ENCODE data around the gene PPP2R5D. TPM values are rescaled to one million over a fixed set of nuclear protein-coding genes. Genes with fewer than 3 reads are reported as not detected.

Gene PPP2R5D
- polyA plus RNA-seq, 3 donors from 2014 or later: 17.1 to 29.9 (median 17.7) TPM

GRCh38 chr6:42969431-42969830 lies 14.9 kb upstream of the PPP2R5D start:
- H3K4me3 Mint-ChIP-seq: no peak overlapping the region
- no peak for DNase-seq
- H3K36me3 Mint-ChIP-seq: peaks cover 0 to 6% (median 0%) of the 10 kb centered on the region in 3 donors
- no peak overlapping the region for H3K27ac Mint-ChIP-seq
- no peaks in the 10 kb centered on the region for H3K9me3 Mint-ChIP-seq
- H3K4me1 Mint-ChIP-seq: peaks cover 3 to 4% of the 10 kb centered on the region in 2 donors
- H3K27me3 Mint-ChIP-seq (ENCODE audit: low read depth in 3 of 3): peaks cover 0 to 3% (median 0%) of the 10 kb centered on the region in 3 donors

- Mint-ChIP-seq H3K27me3 (ENCODE audit: low read depth in 3 of 3) (peaks cover 0 to 3% (median 0%) of the 10 kb centered on the region in 3 donors), H3K27ac (no peak overlapping the region), H3K4me1 (peaks cover 3 to 4% of the 10 kb centered on the region in 2 donors), H3K36me3 (peaks cover 0 to under 1% (median 0%) of the 10 kb centered on the region in 3 donors), H3K4me3 (no peak overlapping the region), H3K9me3 (no peaks in the 10 kb centered on the region)
- DNase-seq: no peak
Measured at GRCh38 chr6:42969934-42970333, 14.4 kb upstream of the PPP2R5D start.

DNA sequence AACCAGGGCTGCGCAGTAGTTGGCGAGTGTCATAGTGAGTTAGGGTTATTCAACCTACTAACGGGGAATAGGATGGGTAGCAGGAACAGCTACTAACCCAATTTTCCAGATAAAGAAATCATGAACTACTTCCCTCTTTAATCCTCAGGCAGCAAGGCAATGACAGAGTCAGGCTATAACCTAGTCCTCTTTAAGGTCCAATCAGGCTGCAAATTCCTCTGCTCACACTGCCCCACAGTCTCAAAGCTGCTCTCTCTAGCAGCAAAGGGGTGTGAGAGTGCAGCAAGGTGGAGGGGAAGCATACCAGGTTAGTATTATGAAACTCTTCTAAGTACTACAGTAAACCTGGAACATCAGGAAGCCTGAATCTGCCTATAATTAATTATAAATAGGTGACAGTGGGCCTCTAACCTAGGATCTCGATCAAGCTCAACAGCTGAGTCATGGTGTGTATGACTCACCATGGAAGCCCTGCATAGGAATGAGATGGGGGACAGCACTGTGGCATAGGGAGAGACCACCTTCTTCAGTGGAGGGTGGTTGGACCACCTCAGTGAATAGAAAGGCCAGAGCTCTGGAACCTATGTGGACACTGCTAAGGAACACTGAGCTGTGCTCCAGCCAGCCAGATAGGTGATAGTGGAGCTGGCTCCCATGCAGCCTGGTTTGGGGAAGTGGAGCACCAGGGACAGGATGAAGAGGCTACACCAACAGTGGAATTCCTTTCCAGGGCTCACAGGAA lies 13.3 kb upstream of the PPP2R5D start:
- Mint-ChIP-seq H3K27me3 (ENCODE audit: low read depth in 3 of 3) (peaks cover 0 to 1% (median 0%) of the 10 kb centered on the region in 3 donors), H3K4me1 (peaks cover 4 to 5% of the 10 kb centered on the region in 2 donors), H3K36me3 (no peaks in the 10 kb centered on the region), H3K4me3 (no peak overlapping the region), H3K27ac (peak overlapping the region in 2 of 6 donors; percentile 25 to 27), H3K9me3 (no peaks in the 10 kb centered on the region)
- no peak for DNase-seq

GRCh38 chr6:42971746-42972327 lies 12.5 kb upstream of the PPP2R5D start:
- peaks cover 11 to 12% of the 10 kb centered on the region in 2 donors for H3K4me1 Mint-ChIP-seq
- no peaks in the 10 kb centered on the region for H3K27me3 Mint-ChIP-seq (ENCODE audit: low read depth in 3 of 3)
- DNase-seq: no peak
- H3K36me3 Mint-ChIP-seq: peaks cover 0 to 2% (median 1%) of the 10 kb centered on the region in 3 donors
- H3K4me3 Mint-ChIP-seq: no peak overlapping the region
- peak overlapping the region in 3 of 6 donors; percentile 25 to 45 (median 27) for H3K27ac Mint-ChIP-seq
- no peaks in the 10 kb centered on the region for H3K9me3 Mint-ChIP-seq

DNA sequence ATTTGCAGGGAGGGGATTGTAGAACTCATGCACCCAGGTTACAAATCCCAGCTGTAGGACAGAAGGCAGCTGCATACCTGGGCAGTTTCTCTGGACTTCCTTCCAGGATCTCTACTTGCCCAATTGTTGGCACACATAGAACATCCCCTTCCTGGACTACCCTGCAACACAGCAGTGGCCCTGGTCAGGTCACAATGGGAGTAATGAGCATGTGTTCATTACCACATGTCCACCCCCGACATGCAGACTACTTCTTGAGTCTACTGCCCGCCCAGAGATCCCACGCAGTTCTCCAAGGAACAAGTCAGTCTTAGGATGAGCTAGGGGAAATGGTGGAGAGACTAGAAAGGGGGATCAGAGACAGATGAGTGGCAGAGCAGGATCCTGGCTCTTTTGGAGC lies 10.4 kb upstream of the PPP2R5D start:
- H3K27ac Mint-ChIP-seq: peak overlapping the region in 5 of 6 donors; percentile 12 to 86 (median 46)
- peaks cover 0 to 4% (median 4%) of the 10 kb centered on the region in 3 donors for H3K36me3 Mint-ChIP-seq
- DNase-seq: no peak
- no peak overlapping the region for H3K4me3 Mint-ChIP-seq
- peaks cover 22 to 23% of the 10 kb centered on the region in 2 donors for H3K4me1 Mint-ChIP-seq
- peaks cover under 1% of the 10 kb centered on the region in 3 donors for H3K27me3 Mint-ChIP-seq (ENCODE audit: low read depth in 3 of 3)
- no peaks in the 10 kb centered on the region for H3K9me3 Mint-ChIP-seq

DNA sequence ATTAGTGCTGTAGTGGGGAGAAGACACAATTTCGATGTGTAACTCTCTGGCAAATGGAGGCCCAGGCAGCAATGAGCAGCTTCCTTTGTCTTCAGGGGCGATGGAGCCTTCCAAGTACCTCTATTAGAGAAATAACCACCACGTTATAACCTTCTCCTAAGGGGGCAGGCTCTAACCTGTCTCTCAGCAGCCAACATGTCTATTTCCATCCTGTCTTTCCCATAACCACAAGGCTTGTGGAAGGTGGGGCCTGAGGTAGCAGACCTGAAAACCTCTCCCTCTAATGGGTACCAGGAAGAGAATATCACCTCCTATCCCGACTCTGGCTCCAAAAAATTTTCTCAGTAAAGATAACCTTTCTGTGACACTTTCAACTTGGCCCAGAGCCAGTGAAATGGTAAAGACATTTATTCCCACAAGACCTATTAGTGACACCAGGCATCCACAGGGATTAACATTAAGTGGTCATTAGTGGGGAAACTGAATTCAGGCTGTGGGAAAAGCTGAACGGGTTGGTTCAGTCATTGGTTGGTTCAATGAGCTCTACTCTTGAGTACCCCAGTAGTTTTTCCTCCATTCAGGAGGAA lies 9.4 kb upstream of the PPP2R5D start:
- DNase-seq: no peak
- no peak overlapping the region for H3K4me3 Mint-ChIP-seq
- peaks cover 3 to 8% (median 4%) of the 10 kb centered on the region in 3 donors for H3K27me3 Mint-ChIP-seq (ENCODE audit: low read depth in 3 of 3)
- peaks cover 33% of the 10 kb centered on the region in 2 donors for H3K4me1 Mint-ChIP-seq
- peak overlapping the region in 1 of 6 donors; percentile 68 for H3K27ac Mint-ChIP-seq
- peaks cover 0 to 4% (median 4%) of the 10 kb centered on the region in 3 donors for H3K36me3 Mint-ChIP-seq
- H3K9me3 Mint-ChIP-seq: no peaks in the 10 kb centered on the region

DNA sequence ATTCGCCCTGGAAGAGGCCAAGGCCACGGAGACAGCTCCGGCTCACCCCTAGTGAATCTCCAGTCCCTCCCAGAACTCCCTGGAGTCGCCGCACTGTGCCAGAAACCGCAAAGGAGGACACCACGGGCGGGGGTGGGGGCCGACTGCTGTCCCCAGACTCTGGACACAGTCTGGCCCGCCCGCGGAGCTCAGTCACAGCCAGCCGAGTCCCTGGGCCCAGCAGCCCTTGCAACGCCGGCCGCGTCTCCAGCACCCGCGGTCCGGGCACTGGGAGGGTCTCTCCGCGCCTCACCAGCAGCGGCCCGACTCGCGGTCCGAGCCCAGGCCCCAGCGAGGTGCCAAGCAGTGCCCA lies 5.9 kb upstream of the PPP2R5D start:
- Mint-ChIP-seq H3K4me3 (peak overlapping the region; percentile 77 to 87 (median 85)), H3K27ac (peak overlapping the region; percentile 86 to 98 (median 92)), H3K9me3 (no peaks in the 10 kb centered on the region), H3K4me1 (peaks cover 35 to 44% of the 10 kb centered on the region in 2 donors), H3K36me3 (peaks cover 0 to 4% (median 4%) of the 10 kb centered on the region in 3 donors), H3K27me3 (ENCODE audit: low read depth in 3 of 3) (peaks cover 3 to 8% (median 6%) of the 10 kb centered on the region in 3 donors)
- no peak for DNase-seq

DNA sequence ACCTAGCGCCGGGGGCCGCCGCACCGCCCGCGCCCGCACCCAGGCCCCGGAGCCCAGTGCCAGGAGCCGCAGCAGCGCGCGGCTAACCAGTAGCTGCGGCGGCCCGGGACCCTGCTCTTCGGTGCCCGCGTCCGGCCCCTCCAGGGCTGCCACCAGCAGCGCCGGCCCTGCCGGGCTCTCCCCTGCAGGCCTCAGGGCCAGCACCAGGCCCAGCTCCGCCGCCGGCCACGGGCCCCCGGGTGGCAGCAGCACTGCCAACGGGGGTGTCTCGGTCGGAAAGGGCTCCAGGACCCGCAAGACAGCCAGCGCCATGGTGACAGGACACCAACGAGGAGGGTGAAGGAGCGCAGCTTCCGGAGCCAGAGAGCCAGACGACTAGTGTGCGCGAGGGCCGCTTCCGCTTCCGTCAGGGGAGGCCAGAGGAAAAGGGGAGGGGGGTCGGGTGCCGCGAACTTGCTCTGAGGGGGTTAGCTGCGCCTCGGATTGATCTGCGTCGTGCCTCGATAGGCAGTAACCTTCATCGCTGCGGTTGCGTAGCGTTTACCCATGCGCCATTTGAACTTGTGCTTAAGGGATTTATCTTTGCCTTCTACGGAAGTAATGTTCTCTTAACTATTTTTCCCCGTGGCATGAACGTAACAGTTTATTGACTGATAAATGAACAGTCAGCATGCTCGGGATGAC lies 5.4 kb upstream of the PPP2R5D start, which contains the start of gene PEX6:
Gene PEX6 (minus strand): TSS at position 343 of the 684 bp plus-strand sequence. CDS start 31 bp downstream, at position 312.
- no peaks in the 10 kb centered on the region for H3K9me3 Mint-ChIP-seq
- H3K4me3 Mint-ChIP-seq: peak within 1 kb of the TSS; percentile 89 to 97 (median 96)
- peak; percentile 89 to 91 (median 90) for DNase-seq
- peaks cover 37 to 46% of the 10 kb centered on the region in 2 donors for H3K4me1 Mint-ChIP-seq
- peak within 1 kb of the TSS; percentile 94 to 99 (median 98) for H3K27ac Mint-ChIP-seq
- peaks cover 0 to 4% (median 4%) of the 10 kb centered on the region in 3 donors for H3K36me3 Mint-ChIP-seq
- peaks cover 3 to 10% (median 6%) of the 10 kb centered on the region in 3 donors for H3K27me3 Mint-ChIP-seq (ENCODE audit: low read depth in 3 of 3)

DNA sequence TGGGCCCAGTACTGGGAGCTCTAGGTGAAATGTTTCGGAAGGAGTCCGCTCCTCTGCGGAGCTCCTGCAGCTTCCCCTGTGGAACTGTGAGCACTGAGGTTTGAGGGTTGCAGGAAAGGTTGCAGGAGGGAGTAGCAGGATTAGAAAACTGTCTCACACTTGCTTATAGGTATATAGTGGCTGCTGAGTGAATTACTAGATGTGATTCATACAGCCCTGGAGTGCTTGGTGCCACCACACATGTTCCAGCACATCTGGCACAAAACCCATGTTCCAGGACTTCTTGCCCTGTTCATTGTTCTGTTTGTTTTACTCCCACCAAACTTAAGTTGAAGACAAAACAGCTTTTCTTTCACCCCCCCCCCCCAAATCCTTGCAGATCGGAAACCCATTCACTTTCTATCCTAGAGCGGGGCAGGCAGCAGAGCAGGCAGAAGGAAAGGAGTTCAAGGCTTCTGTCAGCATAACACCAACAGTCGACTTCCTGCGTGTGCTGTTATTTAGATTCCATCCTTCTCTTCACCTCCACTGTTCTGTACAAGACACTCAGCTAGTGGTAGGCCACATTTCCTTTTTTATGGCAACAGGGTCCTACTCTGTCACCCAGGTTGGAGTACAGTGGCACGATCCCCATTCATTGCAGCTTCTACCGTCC lies 4.7 kb upstream of the PPP2R5D start:
- H3K4me3 Mint-ChIP-seq: peak overlapping the region; percentile 89 to 97 (median 96)
- H3K9me3 Mint-ChIP-seq: no peaks in the 10 kb centered on the region
- peaks cover 3 to 13% (median 6%) of the 10 kb centered on the region in 3 donors for H3K27me3 Mint-ChIP-seq (ENCODE audit: low read depth in 3 of 3)
- no peak for DNase-seq
- peaks cover 40 to 50% of the 10 kb centered on the region in 2 donors for H3K4me1 Mint-ChIP-seq
- H3K27ac Mint-ChIP-seq: peak overlapping the region; percentile 94 to 99 (median 97)
- H3K36me3 Mint-ChIP-seq: peaks cover 0 to 4% (median 4%) of the 10 kb centered on the region in 3 donors

GRCh38 chr6:42981836-42982235 lies 2.5 kb upstream of the PPP2R5D start:
- peaks cover 0 to 2% (median 2%) of the 10 kb centered on the region in 3 donors for H3K36me3 Mint-ChIP-seq
- no peaks in the 10 kb centered on the region for H3K9me3 Mint-ChIP-seq
- peaks cover 54 to 62% of the 10 kb centered on the region in 2 donors for H3K4me1 Mint-ChIP-seq
- DNase-seq: no peak
- H3K27ac Mint-ChIP-seq: peak overlapping the region; percentile 3 to 93 (median 43)
- peaks cover 3 to 13% (median 6%) of the 10 kb centered on the region in 3 donors for H3K27me3 Mint-ChIP-seq (ENCODE audit: low read depth in 3 of 3)
- H3K4me3 Mint-ChIP-seq: peak overlapping the region in 1 of 5 donors; percentile 5

DNA sequence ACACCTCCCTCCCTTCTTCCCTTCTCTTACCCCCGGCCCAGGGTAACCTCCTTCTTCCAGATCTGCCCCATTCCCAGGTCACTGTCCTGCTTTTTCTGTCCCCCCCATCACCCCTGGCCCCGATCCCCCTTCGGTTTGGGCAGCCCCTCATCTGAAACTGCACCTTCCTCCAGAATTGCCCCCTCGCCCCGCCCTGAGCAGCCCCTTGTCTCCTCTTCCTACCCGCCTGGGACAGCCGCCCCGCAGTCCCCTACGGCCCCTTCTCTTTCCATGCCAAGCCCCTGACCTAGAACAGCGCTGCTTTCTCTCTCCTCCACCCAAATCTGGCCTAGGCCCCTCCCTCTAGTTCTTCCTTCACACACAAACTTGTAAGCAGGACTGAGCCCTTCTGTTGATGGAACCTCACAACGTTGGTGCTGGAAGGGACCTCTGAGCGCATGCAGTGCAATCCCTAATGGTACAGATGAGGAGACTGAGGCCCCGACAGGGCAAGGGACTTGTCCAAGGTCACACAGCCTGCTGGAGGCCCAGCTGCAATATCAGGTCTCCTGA lies 630 bp downstream of the PPP2R5D start:
- H3K4me1 Mint-ChIP-seq: peaks cover 46 to 57% of the 10 kb centered on the region in 2 donors
- peaks cover 0 to 7% (median under 1%) of the 10 kb centered on the region in 3 donors for H3K36me3 Mint-ChIP-seq
- peak overlapping the region; percentile 55 to 97 (median 91) for H3K27ac Mint-ChIP-seq
- no peaks in the 10 kb centered on the region for H3K9me3 Mint-ChIP-seq
- no peak for DNase-seq
- H3K27me3 Mint-ChIP-seq (ENCODE audit: low read depth in 3 of 3): peaks cover 0 to 5% (median 2%) of the 10 kb centered on the region in 3 donors
- peak overlapping the region; percentile 77 to 90 (median 85) for H3K4me3 Mint-ChIP-seq

DNA sequence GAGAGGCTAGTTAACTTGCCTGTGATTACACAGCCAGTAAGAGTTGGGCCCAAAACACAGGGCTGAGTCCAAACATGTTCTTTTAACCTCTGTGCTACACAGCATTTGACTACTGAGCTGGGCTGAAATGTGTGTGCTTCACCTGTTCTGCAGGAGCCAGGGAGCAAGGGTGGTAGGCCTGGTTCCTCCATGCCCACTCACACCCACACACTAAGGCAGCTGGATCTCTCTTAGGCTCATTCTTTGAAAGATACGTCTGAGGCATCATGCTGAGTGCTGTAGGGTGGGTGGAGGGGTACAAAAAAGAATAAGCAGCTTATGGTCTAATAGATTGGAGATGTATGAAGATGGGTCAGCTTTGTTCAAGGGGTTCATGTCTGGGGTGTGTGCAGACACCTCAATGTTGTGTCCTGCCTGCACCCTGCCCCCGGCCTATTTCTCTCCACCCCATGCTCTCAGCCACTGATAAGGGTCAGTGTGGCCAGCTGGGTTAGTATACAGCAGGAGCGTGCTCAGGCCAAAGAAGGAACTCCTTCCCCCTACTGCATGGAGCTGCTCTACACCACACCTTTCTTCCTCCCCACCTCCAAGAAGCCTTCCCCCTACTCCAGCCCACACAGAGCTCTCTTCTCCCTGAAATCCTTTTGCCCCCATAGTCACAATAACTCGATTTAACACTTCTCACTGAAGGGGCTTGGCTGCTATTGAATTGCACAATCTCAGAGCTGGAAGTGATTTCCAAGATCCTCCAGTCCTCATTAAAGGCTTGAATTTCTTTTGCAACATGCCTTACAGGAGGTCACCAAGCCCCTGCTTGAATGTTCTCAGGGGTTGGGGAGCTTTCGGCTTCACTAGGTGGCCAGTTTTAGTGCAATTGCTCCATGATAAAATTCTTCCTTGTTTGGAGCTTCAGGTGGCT lies 3.4 kb downstream of the PPP2R5D start:
- Mint-ChIP-seq H3K4me1 (peaks cover 36 to 60% of the 10 kb centered on the region in 2 donors), H3K27ac (peak overlapping the region in 3 of 6 donors; percentile 1 to 69 (median 4)), H3K27me3 (ENCODE audit: low read depth in 3 of 3) (peaks cover 0 to 5% (median 0%) of the 10 kb centered on the region in 3 donors), H3K36me3 (peaks cover 0 to 12% (median 4%) of the 10 kb centered on the region in 3 donors), H3K4me3 (peak overlapping the region in 1 of 5 donors; percentile 18), H3K9me3 (no peaks in the 10 kb centered on the region)
- DNase-seq: no peak

All from immature natural killer cell (primary cell).